ENCODE results near the gene TADA3.

- TF ChIP-seq CTCF (IDR thresholded peaks at IDR 0.05) (no peak), USF1 (CRISPR knock-in tag; IDR thresholded peaks at IDR 0.05) (no peak), IRF1 (CRISPR knock-in tag; IDR thresholded peaks at IDR 0.05) (no peak), RELA (CRISPR knock-in tag; IDR thresholded peaks at IDR 0.05; ENCODE audit: borderline replicate concordance) (no peak)
Measured at GRCh38 chr3:9779075-9779593, 13.1 kb downstream of the TADA3 start.
